HCT116 (cell line): ENCODE measurements around the gene RNF175.

ENCODE experiments used
- EZH2phosphoT487 ChIP-seq: fragments of 200-600 bp; IDR thresholded peaks from 2 replicates; pipeline ENCODE4 v1.6.1; 2018; ENCODE audit warnings: antibody characterized with exemption, borderline replicate concordance
- TF ChIP-seq, protein P1 (sequence below), 3 experiments: fragments of 200-600 bp in 1 of 3; sonication (generic) in 1 of 3; IDR thresholded peaks in 2 of 3; conservative IDR thresholded peaks in 1 of 3; 2 replicates each; pipeline ENCODE4 v1.5.1; 2012 to 2017; ENCODE audit warnings: low read depth in 2 of 3, low read length in 2 of 3, antibody characterized with exemption in 1 of 3, borderline replicate concordance in 1 of 3, control low read depth in 1 of 3, mild to moderate bottlenecking in 1 of 3, mixed read lengths in 1 of 3, mixed run types in 1 of 3, moderate library complexity in 1 of 3; ENCODE audit not compliant: insufficient read depth in 1 of 3

DNA sequence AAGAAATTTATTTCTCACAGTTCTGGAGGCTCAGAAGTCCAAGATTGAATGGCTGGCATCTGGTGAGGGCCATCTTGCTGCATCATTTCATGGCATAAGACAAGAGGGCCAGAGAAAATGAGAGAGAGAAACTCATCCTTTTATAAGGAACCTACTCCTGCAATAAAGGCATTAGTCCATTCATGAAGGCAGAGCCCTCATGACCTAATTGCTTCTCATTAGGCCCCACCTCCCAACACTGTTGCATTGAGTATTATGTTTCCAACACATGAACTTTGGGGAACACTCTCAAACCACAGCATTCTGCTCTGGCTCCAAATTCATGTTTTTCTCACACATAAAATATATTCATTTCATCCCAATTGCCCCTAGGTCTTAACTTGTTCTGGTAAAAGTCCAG, 14.2 kb downstream of the RNF175 start:
- no peak for TF ChIP-seq EZH2phosphoT487
- TF ChIP-seq, protein P1, sequence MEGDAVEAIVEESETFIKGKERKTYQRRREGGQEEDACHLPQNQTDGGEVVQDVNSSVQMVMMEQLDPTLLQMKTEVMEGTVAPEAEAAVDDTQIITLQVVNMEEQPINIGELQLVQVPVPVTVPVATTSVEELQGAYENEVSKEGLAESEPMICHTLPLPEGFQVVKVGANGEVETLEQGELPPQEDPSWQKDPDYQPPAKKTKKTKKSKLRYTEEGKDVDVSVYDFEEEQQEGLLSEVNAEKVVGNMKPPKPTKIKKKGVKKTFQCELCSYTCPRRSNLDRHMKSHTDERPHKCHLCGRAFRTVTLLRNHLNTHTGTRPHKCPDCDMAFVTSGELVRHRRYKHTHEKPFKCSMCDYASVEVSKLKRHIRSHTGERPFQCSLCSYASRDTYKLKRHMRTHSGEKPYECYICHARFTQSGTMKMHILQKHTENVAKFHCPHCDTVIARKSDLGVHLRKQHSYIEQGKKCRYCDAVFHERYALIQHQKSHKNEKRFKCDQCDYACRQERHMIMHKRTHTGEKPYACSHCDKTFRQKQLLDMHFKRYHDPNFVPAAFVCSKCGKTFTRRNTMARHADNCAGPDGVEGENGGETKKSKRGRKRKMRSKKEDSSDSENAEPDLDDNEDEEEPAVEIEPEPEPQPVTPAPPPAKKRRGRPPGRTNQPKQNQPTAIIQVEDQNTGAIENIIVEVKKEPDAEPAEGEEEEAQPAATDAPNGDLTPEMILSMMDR (IDR thresholded peaks at IDR 0.05 in 2 of 3, conservative IDR thresholded peaks at IDR 0.05 in 1 of 3; ENCODE audit: borderline replicate concordance in 1 of 3, insufficient read depth in 1 of 3, low read depth in 2 of 3, low read length in 2 of 3), result no peak
